ENCODE data around the gene TTLL10. TPM values are rescaled to one million over a fixed set of nuclear protein-coding genes. Genes with fewer than 3 reads are reported as not detected.
"Not testable (repeated sequence)": the region's sequence is repeated elsewhere in the genome, so short reads cannot be mapped to it uniquely, and the experiment has no call there.

The TTLL10 gene
- total RNA-seq, 2 experiments from 2014 or later, result not detected

GRCh38 chr1:1168451-1169411 is 4.9 kb upstream of the TTLL10 start:
- ChIA-PET CTCF (no interaction called here), POLR2A (no interaction called here)

DNA sequence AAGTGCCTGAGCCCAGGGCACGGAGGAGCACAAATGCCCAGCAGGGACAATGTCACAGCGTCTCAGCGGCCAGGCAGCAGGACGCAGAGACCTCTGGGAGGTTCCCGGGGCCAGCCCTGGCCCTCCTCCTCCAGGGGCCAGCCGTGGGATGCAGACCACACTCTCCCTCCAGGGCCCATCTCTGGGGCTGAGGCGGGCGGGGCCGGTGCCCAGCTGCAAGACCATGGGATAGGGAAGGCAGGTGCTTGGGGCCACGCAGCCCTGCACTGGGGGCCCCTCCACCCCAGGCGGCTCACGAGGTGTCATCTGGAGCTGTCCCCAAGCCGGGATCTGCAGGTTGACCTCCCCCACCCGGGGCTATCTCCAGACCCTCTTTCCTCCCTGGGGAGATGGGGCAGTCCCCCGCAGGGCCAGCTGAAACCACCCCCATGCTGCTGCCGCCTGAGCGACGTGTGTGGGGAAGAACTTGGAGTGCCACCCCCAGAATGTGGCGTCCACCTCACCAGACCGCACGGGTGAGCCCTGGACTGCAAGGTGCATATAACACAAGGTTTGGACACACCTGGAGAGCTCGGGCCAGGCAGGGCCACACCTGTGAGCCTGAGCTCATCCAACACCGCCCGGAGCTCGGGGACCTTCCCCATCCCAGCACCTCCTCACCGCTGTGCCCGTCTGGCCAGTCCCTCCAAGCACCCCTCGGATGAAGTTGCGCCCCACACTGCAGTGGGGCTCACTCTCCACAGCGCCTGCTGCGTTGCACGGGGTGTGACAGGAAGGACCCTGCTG is 4.1 kb upstream of the TTLL10 start:
- CTCF ChIA-PET, result interaction anchor here (1.2 kb wide), 1 partner anchor 47 kb away, joined by 3 read pairs; no protein-coding TSS in a partner anchor

DNA sequence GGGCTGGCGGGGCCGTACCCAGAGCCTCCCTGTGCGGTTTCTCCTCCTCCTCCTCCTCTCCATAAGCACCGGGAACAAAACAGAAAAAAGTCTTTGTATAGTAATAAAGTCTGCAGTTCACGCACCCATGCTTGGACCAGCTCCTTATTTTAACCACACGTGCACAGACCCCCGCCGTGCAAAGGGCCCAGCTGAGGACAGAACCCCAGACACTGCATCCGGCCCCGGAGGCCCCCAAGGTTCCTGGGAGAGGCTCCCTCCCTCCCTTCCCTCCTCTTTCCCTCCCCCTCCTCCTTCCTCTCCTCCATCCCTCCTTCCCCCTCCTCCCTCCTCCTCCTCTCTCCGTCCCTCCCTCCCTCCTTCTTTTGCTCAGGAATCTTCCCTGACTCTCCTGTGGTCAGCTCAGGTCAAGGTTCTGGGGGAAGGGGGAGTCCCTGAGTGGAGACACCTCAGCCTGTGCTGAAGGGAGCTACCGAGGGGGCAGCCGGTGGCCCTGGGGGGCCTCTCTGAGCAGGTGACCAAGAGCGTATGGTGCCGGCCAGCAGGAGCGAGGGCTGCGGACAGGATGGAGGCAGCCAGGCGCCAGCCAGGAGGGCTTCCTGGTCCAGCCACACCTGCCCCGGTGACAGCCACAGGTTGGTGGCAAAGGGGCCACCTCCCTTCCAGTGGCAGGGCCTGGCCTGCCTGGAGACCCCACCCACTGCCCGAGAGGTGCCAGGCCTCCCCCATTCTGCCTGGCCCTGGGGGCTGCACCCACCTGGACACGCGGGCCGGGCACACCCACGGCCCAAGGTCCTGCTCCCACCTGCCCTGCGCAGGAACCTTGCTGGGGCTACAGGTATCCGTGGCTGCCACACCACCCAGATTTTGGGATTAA is 3.2 kb upstream of the TTLL10 start:
- POLR2A ChIA-PET, result no interaction called here
- CTCF ChIA-PET, result interaction anchor here (1.2 kb wide), 1 partner anchor 48 kb away, joined by 3 read pairs; no protein-coding TSS in a partner anchor

More for the DNA sequence above, 4.1 kb upstream of the TTLL10 start:
- POLR2A ChIA-PET, result interaction anchor here (0.7 kb wide), 1 partner anchor 156 kb away, joined by 3 read pairs; the partner anchor contains the start of gene ISG15

GRCh38 chr1:1171161-1171545 is 2.5 kb upstream of the TTLL10 start:
- CTCF ChIA-PET, result interaction anchor here (1.0 kb wide), 1 partner anchor 48 kb away, joined by 5 read pairs; no protein-coding TSS in a partner anchor
- POLR2A ChIA-PET, result interaction anchor here (0.5 kb wide), 1 partner anchor 326 kb away, joined by 3 read pairs; no protein-coding TSS in a partner anchor

DNA sequence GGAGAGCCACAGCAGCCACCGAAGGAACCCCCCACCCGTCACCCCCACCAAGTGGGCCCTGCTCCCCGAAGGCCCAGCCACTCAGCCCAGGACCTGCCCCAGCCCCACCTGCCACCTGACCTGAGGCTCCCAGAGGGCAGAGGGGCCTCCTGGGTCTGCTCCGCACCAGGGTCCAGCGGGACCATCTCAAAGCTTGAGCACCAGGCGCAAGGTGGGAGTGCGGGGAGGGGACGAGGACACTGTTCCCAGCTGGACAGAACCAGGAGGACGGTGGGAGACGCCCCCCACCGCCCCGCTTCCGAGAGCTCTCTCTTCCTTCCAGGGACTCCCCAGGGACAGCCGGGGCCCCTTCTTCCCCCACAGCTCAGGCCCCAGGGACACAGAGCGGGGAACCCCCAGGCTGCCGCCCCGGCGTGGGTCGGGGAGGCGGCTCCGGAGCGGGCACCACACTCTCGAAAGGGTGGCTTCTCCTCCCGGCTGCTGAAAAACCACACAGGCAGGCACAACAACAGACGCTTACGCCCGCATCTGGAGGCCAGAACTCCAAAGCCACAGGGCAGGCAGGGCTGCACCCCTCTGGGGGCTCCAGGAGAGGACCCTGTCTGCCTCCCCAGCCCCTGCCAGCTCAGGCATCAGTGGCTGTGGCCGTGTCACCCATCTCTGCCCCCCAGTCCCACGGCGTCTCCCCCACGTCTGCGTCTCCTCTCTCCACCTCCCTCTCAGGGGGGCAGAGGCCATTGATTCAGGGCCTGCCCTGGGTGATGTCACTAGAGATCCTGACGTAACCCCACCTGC is 1.9 kb upstream of the TTLL10 start:
- ChIA-PET CTCF (interaction anchor here (1.0 to 1.2 kb wide), 2 partner anchors 49 to 50 kb away, joined by 3 to 5 read pairs; no protein-coding TSS in a partner anchor), POLR2A (interaction anchor here (0.5 kb wide), 1 partner anchor 326 kb away, joined by 3 read pairs; no protein-coding TSS in a partner anchor)

DNA sequence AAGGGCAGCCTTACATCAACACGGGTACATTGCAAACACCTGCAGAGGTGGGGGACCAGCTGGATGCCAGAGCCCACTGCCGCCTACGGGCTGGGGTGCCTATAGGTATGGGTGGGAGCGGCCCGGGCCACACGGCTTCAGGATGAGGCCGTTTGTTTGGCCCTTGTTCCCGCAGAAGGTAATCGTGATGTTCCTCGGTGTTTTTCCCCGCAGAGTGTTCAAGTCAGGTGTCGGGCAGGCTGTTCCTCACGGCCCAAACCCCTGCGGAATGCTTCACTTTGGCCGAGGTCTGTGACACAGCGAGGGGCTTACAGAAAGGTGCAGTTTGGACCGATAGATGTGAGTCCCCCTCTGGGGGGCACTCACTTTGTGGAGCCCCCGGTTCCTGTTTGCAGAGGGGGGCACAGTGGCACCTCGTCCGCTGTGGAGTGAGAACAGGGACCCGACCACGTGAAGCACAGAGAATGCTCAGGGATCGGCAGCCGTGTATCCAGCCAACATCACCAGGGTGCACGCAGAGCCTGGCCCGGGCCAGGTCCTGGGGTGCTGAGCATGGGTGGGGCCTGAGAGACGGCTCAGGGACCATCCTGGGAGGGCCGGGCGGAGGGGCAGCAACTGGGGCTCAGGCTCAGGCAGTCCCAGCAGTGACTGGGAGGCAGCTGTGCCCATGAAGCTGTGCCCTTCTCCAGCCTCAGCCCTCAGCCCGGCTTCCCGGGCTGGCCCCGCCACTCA is 453 bp upstream of the TTLL10 start:
- CTCF ChIA-PET, result interaction anchor here (0.6 to 1.4 kb wide), 3 partner anchors 35 to 141 kb away, joined by 3 read pairs; no protein-coding TSS in a partner anchor
- POLR2A ChIA-PET, result interaction anchor here (0.5 kb wide), 1 partner anchor 51 kb away, joined by 3 read pairs; no protein-coding TSS in a partner anchor

- ChIA-PET POLR2A (no interaction called here), CTCF (no interaction called here)
These were observed 1.8 kb downstream of the TTLL10 start for GRCh38 chr1:1175221-1176062.

DNA sequence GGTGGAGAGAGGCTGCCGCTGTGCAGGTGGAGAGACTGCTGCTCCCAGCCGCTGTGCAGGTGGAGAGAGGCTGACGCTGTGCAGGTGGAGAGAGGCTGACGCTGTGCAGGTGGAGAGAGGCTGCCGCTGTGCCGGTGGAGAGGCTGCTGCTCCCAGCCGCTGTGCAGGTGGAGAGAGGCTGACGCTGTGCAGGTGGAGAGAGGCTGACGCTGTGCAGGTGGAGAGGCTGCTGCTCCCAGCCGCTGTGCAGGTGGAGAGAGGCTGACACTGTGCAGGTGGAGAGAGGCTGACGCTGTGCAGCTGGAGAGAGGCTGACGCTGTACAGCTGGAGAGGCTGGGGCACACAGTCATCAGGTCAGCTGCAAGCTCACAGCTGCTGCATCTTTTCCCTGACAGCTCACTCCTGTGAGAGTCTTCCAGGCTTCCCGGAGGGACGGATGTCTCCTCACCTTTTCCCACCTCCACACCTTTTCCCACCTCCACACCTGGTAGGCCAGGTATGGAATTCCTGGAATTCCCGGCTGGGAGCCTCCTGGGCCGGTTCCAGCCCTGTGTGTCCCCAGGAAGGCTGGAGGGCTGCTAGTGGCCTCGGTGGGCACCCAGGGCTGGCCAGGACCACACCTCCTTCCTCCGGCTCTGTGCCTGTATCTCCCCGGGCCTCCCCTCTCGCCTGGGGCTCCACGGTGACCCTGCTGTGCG is 2.5 kb downstream of the TTLL10 start:
- CTCF ChIA-PET, POLR2A ChIA-PET: not testable (repeated sequence)

DNA sequence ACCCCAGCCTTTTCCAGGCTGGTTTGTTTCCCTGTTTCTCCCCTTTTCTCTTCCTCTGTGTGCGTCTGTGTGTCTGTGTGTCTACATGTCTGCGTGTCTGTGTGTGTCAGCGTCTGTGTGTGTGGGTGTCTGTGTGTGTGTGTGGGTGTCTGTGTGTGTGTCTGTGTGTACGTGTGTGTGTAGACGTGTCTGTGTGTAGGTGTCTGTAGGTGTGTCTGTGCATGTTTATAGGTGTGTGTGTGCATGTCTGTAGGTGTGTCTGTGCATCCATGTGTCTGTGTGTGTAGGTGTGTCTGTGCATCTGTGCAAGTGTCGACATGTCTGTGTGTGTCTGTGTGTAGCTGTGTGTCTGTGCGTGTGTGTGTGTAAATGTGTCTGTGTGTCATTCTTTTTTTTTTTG is 3.3 kb downstream of the TTLL10 start:
- ChIA-PET POLR2A (no interaction called here), CTCF (no interaction called here)

DNA sequence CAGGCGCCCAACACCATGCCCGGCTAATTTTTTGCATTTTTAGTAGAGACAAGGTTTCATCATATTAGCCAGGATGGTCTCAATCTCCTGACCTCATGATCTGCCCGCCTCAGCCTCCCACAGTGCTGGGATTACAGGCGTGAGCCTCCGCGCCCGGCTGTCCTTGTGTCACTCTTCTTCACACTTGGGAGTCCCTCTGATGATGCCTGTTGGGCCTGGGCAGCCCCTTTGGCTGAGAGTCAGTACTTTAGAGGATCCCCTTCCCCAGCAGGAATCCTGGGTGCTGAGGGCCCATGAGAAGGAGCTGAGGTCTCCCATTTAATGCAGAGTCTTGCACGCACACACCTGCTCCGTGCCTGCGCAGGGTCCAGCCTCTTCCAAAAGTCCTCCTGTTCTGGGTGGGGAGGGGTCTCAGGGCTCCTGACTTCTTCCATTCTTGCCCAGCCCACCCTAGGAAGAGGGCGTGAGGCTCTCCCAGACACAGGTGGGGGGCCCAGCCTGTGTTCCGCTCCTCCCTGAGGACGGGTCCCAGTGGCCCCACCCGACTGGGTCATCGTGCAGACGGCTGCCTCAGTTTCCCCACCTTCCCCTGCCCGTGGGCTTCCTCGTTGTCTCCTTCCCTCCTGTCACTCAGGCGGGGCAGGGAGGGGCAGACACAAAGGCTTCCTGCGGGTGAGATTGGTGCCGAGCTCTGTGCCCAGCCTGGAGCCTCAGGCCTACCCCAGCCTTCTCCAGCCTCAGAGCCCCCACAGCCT is 3.9 kb downstream of the TTLL10 start:
- ChIA-PET POLR2A (no interaction called here), CTCF (no interaction called here)

- ChIA-PET POLR2A (no interaction called here), CTCF (no interaction called here)
These were observed 5.2 kb downstream of the TTLL10 start for GRCh38 chr1:1178794-1179331.

DNA sequence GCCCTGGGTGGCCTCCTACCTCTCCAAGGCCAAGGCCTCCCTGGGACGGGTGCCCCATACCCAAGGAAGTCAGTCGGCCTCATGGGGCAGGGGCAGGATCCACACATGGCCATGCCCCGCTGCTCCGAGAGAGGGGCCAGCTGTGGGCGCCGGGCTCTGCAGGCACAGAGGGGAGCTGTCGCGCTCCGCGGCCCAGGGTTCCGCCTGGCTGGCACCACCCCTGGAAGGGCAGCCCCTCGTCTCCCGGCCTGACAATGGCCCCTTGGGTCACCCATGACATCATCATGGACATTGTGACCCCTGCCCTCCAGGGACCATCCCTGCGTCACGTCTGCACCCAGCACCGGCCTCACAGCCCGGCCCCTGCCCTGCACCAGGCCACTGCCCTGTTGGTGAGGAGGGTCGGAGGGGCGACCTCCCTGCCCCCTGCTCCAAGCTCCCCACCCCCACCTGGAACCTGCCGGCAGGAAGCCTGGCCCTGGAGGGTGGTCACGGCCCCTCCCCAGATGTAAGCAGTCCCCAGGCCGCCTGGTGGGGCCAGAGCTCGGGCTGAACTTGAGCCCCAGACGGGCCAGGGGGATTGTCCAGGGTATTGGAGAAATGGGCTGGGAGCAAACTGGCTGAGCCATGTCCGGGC is 5.8 kb downstream of the TTLL10 start:
- ChIA-PET POLR2A (no interaction called here), CTCF (no interaction called here)

GRCh38 chr1:1179983-1180861 is 6.5 kb downstream of the TTLL10 start:
- CTCF ChIA-PET, result no interaction called here
- POLR2A ChIA-PET, result no interaction called here
